ENCODE results near the gene SELENOP.
"Not testable (repeated sequence)": the region's sequence is repeated elsewhere in the genome, so short reads cannot be mapped to it uniquely, and the experiment has no call there.

SELENOP gene

DNA sequence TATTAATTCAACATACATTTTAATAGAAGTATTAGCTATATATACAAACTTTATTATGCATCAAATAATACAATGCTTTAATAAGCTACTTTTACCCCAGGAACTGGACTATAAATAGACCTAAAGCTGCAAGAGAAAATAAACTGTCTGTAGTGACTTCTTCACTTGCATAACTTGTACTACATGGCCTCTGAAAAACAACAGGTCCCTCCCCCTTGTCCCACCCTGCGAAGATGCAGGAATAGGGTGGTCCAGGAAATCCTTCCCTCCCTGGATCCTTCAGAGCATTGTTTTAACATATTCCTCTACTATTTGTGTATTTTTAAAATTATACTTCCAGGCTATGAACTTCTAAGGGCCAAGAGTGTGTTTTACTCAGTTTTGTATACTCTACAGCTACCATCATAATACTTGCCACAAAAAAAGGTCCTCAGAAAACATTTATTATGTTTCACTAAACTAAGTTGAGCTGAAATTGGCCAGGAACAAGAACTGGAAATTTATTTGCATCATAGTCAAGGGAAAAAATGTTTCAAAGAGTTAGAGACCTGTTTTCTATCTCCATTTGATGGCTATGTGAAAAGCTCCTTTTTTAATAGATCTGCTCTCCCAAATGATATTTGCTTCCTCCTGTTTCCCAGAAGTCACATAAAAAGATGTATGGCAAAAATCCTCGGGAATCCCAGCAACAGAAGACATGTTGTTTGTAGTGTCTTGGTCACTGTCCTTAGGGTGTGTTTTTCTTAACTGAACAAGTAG lies 15.2 kb upstream of the SELENOP start:
- no peak for DNase-seq (ENCODE audit: low read depth)

DNA sequence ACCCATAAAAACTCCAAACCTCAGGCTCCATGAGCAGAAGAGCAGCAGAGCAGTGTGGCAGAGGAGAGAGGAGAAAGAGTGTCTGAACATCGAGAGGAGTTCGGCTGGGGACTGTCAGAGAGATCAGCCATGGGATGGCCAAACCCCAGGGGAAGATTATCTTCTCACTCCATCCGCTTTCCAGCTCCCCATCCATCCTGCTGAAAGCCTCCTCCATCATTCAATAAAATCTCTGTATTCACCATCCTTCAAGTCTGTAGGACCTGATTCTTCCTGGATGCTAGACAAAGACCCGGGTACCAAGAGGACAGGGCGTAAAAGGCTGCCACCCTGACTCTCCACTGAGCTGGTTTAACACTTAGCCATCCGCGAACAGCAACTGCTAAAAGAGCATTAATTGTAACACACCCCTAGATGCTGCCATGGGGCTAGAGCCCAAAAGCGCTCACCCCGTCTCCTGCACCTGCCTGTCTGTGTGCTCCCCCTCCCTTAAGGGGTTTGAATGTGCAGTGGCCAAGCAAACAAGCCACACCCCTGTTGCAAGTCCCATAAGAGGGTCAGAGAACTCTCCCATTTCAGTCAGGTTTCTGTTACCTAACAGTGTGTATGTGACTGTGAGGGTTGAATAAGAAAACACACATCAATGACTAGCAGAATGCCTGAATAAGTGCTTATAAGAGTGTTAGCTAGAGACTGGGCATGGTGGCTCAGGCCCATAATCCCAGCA lies 13.9 kb upstream of the SELENOP start:
- DNase-seq (ENCODE audit: low read depth) = no peak

DNA sequence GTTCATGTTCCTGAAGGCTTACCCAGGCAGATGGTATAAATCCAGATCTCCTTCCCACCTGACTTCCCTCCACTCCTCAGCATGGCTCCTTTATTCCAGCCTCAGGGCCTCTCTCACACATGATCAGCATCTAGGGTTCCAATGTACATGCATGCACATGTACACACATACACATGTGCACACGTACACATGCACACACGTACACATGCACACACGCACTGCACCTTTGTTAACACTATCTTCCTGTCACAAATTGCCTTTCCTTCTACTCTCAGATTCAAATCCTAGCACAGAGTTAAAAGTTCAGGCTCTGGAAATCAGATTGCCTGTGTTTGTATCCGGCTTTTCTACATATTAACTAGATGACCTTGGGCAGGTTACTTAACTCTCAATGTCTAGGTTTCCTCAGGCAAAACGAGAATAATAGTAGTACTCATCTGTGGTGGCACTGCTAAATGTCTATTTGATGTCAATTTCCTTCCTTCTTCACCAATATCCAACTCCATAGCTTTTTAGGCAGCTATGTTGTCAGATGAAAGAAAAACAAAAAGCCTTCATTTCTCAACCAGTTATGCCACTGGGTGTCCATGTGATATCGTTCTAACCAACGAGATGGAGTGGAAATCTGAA lies 12.8 kb upstream of the SELENOP start:
- DNase-seq (ENCODE audit: low read depth) = no peak

DNA sequence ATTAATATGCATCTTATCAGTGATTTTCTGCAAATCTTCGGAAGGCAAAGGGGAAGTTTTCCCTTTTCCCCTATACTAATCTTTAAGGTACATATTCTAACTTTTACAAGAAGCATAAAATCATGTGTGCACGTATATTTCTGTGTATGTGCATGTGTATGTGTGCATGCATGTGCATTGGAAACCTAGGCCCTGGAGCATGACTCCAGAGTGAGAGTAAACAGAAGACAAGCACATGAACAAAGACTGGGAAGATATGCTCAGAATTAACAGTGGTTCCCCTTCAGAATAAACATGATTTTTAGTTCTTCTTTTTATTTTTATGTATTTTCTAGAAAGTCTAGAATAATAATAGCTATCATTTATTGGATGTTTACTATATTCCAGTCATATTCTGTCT lies 10.9 kb upstream of the SELENOP start:
- no peak for DNase-seq (ENCODE audit: low read depth)

DNA sequence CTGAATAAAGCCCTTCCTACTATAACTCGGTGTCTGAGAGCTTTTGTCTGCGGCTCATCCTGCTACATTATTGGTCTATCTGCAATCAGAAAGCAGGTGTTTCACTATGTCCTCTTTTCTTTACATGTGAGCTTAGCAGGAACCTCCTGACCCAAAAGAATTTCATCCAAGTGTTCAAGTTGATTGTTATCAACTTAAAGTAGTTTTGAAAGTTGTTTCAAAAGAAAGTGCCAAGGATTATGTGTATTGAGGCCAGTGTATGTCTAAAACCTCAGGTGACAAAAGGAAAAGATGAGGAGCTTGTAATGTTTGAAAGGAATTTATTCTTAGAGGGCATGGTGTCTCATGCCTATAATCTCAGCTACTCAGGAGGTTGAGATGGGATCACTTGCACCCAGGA lies 8.1 kb upstream of the SELENOP start:
- no peak for DNase-seq (ENCODE audit: low read depth)

DNA sequence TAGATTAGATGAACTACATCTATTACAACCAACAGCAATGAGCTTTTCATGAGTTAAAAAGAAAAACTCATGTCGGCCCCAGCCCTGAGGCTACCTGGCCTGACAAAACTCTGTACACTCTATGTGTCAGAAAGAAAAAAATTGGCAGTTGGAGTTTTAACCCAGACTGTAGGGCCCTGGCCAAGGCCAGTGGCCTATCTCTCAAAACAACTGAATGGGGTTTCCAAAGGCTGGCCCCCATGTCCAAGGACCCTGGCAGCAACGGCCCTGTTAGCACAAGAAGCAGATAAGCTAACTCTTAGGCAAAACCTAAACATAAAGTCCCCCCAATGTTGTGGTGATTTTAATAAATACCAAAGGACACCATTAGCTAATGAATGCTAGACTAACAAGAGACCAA lies 4.9 kb upstream of the SELENOP start:
- not testable (repeated sequence) for DNase-seq (ENCODE audit: low read depth)

DNA sequence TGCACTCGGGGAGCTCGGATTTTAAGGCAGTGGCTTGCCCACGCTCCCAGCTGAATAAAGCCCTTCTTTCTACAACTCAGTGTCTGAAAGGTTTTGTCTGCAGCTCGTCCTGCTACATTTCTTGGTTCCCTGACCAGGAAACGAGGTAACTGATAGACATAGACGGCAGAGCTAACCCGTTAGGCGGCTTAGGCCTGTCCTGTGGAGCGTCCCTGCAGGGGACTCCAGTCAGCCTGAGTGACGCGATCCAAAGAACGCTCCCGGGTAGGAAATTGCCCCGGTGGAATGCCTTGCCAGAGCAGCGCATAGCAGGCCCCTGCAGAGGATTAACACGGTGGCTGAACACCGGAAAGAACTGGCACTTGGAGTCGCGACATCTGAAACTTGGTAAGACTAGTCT lies 1.8 kb upstream of the SELENOP start:
- no peak for DNase-seq (ENCODE audit: low read depth)

DNA sequence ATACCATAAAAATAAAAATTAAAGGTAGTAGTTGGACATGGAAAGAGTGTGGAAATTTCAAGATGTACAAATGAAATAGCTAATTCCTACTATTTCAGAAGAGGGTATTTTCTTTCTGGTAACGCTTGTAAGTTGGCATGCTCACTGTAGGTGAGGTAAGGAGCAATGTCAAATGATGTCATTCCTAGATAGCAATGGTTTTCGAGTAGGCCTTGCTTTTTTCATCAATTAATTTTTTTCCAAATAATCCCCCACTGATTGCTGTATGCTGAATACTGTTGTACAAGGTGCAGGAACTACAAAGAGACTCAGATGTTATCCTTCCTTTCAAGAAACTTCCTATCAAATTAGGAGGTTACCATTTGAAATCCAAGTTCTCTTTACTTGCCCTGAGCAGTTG lies 928 bp upstream of the SELENOP start:
- no peak for DNase-seq (ENCODE audit: low read depth)

DNA sequence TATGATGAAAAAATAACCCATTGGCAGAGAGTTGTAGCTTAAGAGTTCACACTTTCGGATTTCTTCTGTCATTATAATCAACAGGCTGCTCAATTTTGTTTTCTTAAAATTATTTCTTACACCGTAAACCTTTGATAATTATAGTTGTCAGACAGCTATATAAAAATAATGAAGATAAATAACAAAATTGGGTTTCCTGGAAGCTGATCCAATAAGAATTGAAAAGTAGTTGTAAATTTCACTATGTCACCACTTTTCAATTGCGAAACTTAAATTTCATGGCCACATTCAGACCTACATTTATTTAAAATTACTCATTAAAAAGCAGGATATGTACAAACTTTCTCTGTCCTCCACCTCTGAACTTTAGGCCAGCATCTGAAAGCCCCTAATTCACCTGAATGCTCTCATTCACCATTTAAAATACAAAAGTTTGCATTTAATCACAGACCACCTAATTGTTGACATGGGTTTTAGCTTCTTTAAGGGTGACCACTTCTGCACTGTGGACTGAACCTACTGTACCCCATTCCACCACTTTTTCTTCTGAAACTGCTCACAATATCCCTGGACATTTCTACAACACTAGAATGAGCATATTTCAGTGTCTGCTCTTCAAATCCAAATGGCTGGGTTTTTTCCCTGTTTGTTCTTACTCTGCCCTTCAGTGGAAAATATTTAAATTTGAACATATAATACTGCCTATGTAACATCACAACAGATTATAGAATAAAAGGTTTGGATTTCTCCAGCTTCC lies 680 bp downstream of the SELENOP start:
- DNase-seq (ENCODE audit: low read depth) = no peak

DNA sequence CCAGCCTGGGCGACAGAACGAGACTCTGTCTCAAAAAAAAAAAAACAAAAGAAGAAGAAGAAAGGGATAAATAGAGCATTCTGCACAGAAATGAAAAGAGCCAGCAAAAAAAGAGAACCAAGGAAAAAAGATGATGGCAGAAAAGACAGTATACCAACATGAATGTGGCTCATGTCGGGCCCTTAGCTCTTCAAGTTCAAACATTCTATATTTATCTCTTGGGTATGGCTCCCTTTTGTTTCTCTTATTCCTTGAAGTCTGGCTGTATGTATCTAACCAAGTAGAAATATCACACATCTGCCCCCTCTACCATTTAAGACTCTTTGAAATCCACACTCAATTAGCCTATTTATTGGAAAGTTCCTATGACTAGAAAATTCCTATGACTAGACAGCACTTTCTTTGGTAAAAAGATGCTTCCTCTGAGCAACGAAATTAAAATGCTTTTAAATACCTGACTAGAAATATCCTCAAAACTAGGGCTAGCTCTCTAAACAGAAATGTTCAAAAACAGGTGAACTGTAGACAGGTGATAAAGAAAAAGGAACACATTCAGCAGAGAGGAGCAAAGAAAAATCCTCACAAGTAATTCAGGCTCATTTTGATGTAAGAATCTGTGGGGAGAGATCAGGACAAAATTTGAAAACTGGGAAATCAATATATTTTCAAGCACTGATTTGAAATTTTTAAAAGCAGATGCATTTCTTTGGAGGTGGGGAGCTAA lies 2.6 kb downstream of the SELENOP start:
- no peak for DNase-seq (ENCODE audit: low read depth)

DNA sequence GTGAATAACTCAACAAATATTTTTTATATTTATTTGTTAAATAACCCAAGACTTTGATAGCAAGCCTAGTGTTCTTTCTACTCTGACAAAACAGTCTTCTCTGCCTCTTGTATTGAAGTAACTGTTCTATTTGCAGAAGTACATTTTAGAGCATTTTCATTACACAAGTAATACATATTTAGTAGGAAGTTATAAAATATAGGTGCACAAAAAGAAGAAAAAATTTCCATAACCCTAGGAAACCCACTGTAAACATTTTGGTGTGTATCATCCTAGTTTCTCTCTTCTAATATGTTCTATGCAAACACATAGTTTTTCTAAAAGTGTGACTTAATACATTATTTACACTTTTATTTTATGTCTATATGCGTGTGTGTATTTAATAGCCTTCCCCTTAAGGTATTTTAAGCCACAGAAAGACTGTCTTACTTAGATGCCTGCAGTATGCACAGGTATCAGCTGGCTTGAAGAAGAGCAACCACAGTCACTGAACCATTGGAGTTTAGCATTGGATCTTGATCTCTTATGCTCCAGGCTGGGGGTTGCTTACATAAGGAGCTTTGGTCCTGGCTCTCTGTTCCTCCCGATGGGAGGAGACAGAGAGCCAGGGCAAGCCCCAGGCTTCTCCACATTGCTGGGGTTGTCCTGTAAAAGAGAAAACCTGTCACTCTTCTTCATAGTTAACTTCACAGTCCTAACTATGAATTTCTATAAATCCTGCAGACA lies 3.8 kb downstream of the SELENOP start:
- no peak for DNase-seq (ENCODE audit: low read depth)

DNA sequence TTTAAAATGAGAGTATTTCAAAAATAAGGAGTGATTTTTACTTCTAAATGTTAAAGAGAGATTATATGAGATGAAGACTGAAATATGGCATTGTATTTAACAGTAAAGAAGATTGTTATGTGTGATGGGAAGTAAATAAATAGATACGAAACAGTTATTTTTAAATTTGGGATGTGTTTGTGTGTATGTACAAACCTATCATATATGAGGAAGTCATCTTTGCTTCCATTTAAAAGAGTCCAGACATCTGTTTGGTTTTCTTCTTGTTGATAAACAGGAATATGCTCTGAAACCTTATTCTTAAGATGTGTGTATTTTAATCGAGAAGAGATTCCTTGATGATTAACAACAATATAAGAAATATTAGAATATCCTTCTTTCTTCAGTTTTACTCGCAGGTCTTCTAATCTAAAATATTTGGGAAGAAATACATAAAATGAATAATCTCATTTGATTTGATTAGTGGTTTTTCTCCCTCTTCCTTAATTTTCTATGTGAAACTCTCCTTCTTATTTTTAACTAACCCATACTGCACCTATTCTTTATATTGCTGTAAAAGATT lies 4.9 kb downstream of the SELENOP start:
- DNase-seq (ENCODE audit: low read depth) = no peak

DNA sequence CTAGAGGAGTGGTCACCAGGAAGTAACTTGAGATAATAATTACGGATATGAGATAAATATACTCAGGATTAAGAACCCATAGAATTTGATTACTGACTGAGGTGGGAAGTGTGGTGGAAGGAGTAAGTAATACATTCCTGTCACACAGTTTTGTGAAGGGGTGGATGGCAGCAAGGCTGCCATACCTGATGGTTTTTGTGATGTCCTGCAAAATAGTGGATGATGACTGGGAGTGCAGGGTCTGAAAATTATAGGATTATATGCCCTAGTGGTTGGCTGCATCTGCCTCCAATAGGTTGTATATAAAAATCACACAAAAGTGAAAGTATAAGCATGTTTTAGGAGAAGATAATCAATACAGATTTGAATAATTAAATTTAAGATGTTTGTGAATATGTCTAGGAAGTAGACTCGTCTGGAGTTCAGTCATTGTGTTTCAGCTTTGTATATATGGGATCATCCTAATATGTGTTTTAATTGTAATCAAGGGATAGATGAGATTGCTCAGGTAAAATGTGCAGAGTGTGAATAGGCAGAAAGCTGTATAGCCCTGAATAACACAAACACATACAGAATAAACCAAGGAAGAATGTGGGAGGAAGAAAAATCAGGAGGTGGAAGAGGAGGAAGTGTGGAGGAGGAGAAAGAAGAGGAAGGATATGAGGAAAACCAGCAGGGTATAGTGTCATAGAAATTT lies 5.5 kb downstream of the SELENOP start:
- DNase-seq (ENCODE audit: low read depth) = no peak

DNA sequence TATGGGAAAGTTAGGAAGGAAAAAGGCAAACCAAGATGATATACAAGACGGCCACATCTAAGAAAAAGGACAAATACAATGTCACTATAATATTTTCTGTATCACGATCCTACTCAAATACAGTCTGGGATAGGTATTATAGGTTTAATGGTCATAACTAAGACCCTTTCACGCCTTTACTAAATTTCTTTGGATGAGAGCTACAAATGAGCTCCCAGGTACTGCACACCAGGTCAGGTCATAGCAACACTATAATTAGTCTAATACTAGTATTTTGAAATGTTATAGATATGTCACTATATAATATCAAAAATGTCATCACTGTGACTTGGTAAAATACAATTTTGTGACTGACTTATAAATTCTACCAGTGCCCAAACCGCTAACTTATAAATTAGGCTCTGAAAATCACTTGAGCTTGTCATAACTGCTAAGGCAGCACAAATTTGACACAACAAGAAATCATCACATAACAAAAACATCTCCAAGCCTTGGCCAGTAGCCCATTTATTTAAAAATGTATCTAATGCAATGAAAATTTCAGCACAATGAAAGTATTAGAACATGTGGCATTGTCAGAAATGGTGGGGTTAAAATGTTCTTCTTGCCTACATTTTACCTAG lies 6.9 kb downstream of the SELENOP start:
- no peak for DNase-seq (ENCODE audit: low read depth)

DNA sequence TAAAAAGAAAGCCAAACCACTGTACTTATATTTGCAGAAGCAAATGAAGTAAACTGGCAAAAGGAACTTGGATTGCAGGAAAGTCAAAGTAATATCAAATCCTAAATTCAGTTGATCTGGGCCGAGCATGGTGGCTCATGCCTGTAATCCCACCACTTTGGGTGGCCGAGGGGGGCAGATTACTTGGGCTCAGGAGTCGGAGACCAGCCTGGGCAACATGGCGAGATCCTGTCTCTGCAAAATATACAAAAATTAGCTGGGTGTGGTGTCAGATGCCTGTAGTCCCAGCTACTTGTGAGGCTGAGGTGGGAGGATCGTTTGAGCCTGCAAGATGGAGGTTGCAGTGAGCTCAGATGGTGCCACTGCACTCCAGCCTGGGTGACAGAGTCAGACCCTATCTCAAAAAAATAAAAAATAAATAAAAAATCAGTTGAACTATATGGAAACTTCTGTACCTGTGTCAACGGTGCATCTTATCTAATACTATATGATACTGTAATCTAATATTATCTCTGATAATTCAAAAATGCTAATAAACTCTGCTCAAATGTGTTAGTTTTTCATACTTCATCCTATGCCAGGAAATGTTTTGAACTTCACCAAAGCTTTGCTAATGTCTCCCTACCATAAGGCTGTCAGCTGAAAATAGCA lies 10.1 kb downstream of the SELENOP start:
- no peak for DNase-seq (ENCODE audit: low read depth)

DNA sequence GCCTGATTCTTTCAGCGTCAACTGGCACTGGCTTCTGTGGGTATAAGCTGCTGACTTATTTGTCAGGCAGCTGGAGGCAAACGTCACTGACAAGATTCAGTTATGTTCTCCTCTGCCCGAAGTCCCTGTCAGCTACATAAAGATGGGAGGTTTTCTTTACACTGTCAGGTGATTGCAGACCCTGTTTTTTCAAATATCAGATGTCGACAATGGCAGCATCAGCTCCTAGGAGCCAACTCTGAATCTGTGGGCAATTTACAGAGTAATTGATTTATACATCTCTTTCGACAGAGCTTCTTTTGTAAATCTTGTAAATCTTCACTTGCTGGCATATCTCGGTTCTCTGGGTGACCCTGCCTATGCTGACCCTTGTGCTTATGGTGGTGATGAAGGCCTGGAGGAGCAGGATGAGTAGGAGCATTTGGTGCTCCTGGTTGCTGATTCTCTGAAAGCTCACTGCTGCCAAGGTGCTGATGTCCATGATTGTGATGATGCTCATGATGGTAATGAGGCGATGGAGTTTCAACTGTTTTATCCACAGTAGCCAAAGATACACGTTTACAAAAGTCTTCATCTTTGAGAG lies 10.9 kb downstream of the SELENOP start:
- no peak for DNase-seq (ENCODE audit: low read depth)

DNA sequence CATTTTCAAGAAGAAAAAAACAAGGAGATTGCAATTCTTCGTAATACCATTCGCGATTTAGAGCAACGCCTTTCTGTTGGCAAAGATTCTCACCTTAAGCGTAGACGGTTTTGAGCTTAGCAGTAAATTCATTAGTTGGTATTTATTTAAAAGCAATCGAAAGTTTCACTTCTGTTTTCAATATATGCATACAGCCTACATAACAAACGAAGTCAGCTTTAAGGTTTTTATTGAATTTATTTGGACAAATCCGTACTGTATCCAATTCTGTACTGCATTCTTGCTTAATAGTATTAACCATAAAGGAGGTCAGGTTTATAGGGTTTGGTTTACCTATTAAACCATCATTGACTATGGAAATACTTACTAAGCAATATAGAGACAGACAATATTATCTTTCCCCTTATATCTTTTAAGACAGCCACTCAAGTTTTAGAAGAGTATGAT lies 12.0 kb downstream of the SELENOP start:
- DNase-seq (ENCODE audit: low read depth) = no peak

DNA sequence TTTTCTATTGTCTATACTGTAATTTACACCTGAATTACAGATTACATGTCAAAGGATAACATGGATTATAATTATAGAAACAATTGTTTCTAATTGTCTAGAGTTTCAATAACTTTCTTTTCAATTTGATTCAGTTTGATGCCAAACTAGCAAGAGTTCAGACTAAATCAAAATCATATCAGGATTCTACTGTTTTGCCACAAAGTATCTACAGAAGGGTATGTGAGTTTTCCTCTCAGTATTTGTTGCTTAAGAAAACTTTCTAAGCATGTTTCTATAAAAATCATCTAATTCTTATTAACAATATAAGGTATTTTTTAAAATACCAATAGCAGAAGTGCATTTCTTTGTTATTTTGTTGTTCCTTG lies 12.5 kb downstream of the SELENOP start:
- no peak for DNase-seq (ENCODE audit: low read depth)

All from HS-5 (cell line).